Measurements from ENCODE around the gene MAP3K20.

GRCh38 chr2:173196638-173197037, 121.0 kb downstream of the MAP3K20 start:
- no peak for TF ChIP-seq CTCF (IDR thresholded peaks at IDR 0.05; ENCODE audit: low read depth, low read length)
- TF ChIP-seq EZH2phosphoT487 (IDR thresholded peaks at IDR 0.05; ENCODE audit: low read depth): no peak
